Activated CD4-positive, CD25-positive, alpha-beta regulatory T cell treated with anti-CD3 and anti-CD28 coated beads, Interleukin-2, amount 50 U/mL, for 72 hours (primary cell): ENCODE measurements around the gene QKI.
"Not testable (repeated sequence)": the region's sequence is repeated elsewhere in the genome, so short reads cannot be mapped to it uniquely, and the experiment has no call there.

Experiments used
- DNase-seq: peaks from one replicate; pipeline ENCODE4 v3.0.0; 2021

Gene QKI

DNA sequence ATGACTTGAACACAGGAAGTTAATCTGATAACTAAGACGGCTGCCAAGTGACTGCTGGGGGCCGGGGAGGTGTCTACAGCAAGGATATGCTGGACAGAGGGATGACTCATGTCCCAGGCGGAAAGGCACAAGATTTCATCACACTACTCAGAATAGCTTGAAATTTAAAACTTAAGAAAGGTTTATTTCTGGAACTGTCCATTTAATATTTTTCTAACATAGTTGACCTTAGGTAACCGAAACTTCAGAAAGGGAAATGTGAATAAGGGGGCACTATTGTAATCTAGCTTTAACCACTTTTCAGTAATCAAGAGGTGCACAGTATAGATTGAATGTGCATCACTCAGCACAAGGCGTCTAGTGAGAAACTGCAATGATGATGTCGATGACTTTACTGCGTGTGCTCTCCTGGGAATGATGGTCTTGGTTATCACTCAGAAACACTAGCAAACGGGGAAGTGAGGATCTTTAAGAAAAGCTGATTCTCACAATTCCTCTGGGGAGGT lies 171.5 kb downstream of the QKI start:
- DNase-seq = no peak

DNA sequence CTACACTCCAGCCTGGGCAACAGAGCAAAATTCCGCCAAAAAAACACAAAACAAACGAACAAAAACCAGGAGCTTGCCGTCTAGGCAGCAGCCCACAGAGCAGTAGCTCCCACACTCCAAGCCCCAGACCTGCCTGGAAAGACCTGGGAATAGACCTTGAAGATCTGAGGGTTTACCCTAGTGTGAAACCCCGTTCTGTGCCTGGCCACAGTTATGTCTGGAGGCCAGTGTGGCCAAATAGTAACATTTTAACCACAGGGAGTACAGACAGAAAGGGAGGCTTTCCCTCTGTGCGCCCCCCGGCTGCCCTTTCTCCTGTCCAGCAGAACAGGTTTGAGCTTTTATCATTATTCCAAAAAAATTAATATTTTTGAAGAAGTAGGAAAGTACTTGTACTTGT lies 172.4 kb downstream of the QKI start:
- no peak for DNase-seq

DNA sequence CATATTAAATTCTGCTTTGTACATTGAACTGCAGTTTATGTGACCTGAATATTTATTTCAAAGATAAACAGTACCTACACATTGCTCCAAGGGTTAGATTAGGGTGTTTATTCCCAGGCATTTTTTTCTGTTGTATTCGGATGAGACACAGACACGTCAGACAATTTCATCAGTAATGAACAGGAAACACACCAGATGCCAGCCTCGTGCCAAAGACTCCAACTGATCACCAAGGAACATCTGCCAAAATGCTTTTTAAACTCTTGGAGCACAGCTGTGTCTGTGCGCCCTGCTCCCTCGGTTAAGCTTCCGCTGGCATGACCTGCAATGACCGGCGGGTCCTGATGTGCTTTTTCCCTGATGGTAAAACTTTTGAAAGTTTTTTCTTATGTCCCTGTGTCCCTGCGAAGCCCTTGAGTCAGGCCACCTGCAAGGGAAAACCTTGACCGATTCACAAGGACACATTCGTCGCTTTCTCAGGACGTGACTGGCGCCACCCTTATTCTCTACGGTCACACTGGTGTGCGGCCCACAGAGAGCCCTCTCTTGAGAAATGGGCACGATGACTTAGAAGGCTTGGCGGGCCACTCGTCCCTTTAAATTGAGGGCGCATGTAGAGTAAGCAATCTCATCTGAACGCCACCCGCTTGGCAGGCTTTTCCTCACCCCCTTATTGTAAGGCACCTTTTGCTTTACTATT lies 173.9 kb downstream of the QKI start:
- no peak for DNase-seq

DNA sequence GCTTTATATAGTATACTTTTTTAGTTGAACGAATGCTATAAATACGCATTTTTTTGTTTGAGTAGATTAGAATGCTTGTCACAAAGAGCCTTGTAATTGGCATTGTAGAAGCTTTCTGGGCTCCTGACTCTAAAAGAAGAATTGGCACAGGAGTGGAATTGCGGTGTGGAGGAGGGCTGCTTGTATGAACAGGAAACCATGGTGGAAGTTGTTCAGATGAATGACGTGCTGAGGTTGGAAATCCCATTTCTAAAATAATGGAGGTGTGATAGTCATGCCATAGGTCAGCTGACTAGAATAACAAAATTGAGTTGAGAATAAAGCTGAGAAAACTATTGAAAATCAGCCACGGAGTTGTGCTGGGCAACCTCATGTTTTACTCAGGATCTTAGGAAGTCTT lies 174.9 kb downstream of the QKI start:
- no peak for DNase-seq

DNA sequence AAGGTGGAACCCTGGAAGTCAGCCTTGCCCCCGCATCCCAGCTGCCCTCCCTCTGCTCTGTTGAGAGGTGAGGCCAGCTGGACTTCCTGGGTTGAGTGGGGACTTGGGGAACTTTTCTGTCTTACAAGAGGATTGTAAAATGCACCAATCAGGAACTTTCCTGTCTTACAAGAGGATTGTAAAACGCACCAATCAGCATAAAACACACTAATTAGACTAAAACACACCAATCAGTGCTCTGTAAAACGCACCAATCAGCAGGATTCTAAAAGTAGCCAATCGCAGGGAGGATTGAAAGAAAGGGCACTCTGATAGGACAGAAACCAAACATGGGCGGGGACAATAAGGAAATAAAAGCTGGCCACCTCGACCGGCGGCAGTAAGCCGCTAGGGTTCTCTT lies 175.6 kb downstream of the QKI start:
- DNase-seq = not testable (repeated sequence)

DNA sequence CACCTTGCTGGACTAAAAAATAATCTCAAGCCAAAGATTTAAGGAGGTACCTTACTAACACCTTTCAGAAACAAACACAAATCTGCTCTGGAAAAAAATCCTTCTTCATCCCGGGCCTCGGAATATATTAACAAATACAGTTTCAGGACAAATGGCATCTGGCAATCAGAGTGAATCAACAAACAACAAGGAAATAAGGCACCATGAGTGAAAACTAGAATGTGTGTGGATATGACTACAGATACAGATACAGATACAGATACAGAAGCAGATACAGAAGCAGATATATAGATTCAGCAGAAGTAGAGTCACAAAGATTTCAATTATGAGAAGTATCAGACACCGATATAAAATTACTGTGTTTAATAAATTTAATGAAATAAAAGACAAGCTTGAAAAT lies 178.4 kb downstream of the QKI start:
- DNase-seq = no peak

DNA sequence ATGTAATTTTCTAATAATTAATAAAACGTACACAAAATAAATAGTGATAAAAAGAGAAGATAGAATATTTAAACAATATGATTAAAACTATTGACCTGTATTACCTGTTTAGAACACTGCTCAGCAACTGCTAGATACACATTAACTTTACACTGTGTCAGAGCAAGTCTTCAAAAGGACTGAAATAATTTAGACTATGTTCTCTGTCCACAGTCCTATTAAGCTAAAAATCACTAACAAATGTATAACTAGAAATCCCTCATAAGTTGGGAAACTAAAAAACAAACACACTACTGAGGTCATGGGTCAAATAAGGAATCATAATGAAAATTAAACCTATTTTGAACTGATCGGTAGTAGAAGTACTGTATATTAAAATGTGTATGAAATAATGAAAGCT lies 181.7 kb downstream of the QKI start:
- no peak for DNase-seq

DNA sequence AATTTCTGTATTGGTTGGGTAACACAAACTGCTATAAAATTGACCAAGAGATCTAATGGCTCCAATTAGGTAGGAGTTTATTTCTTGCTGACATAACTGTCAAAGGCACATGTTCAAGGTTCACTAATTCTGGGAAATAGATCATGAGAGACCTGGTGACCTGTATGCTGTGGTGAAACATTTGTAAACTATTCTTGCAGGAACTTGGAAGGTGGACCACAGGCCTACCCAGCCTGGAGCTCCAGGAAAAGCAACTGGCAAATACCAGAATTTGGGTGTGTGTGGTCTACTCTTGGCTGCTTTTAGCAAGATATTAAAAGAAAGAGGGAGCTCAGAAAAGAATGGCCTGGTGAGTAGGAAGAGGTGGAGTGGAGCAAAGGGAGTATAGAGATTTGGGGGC lies 184.6 kb downstream of the QKI start:
- no peak for DNase-seq

DNA sequence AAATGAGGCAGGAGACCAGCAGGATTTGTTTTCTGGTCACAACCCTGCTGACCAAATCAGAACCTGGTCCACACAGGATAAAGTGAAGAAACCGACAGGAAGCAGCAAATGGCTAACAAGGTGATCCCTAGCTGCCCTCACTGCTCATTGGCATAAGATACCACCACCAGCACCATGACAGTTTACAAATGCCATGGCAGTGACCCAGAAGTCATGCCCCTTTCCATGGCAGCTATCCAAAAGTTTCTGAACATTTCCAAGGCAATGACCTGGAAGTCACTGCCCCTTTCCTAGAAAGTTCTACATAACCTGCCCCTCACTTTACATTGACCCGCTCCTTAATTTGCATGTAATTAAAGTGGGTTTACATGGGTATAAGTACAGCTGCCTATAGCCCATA lies 185.2 kb downstream of the QKI start:
- DNase-seq = no peak

DNA sequence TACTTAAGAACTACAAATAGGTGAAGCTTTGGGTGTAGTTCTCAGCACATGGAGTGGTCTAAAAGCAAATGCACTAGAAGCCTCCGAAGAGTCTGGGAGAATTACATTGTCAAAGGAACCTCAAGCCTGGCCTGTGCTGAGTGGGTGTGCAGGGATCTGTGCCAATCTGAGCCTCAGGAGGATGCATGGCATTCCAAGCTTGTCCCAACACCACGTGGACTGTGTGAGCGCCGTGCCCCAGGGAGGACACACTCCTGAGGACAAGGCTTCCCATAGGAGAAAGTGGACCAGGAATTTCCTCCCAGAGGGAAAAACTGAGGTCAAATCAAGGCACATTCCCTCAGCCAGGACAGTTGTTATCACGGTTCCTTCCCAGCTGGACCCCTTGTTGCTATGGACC lies 185.8 kb downstream of the QKI start:
- DNase-seq = no peak

DNA sequence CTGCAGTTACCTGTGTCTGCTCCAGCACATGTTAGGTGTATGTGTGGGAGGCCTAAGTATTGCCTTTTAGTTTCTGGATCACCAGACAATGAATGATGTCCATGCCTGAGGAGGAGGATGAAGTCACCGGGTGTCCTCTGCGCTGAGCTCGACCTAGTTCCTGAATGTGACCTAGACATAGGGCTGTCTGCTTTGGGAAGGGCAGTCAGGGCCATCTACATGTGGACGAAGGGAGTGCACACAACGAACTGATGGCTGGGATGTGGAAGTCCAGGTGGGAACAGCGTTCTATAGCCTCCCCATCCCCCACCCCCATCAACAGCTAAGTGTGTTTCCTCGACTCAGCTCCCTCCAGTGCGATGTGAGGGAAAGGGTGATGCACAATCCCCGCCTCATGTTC lies 186.3 kb downstream of the QKI start:
- DNase-seq = no peak

DNA sequence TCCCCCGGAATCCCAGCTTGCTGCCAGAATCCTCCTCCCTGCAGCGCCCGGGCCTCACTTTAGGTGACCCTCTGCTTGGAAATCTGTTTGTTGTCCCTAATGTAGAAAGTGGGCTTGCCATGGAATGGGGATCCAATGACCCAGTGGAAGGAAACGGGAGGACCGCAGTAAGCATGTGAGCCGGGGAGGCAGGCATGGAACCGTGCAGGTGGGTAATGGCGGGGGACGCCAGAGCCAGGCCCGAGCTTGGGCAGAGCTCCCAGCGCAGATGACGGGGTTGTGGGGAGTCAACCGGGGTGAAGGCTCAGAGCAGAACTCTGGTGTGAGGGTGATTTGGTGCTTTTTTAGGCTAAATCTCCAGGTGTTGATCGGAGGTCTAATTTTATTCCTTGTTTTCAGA lies 188.3 kb downstream of the QKI start:
- no peak for DNase-seq

DNA sequence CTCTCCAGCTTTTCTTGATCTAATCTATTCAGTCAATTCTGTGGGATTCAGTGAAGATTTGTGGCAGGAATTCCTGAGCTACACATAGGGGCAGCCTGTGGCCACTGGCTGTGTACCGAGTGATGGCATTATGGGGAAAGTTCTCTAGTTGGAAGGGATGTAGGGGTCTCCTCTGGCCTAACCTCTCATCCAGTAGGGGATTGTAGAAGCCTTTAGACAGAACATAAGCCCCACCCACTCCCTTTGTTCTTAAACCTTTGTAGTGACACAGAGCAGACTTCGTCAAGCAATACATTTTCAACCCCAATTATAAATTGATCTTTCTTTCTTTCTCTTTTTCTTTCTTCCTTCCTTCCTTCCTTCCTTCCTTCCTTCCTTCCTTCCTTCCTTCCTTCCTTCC lies 188.9 kb downstream of the QKI start:
- no peak for DNase-seq

DNA sequence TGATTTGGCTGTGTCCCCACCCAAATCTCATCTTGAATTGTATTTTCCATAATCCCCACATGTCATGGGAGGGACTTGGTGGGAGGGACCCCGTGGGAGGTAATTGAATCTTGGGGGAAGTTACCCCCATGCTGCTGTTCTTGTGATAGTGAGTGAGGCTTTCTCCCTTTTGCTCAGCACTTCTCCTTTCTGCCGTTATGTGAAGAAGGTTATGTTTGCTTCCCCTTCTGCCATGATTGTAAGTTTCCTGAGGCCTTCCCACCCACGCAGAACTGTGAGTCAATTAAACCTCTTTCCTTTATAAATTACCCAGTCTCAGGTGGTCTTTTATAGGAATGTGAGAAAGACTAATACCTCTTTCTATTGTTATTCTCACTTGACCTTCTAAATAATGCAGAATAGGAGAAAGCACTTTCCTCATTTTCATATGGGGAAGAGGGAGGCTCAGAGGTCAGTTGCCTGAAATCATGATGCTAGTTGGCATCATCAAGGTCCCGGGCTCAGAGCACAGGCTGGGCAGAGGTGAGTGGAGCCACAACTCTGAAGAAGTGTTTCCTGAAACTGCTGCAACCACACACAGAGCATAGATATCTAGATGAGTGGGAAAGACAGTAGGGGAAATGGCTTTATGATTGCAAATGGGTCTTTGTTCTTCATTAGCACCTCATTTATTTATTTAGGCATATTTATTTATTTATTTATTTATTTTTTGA lies 191.0 kb downstream of the QKI start:
- DNase-seq = no peak

DNA sequence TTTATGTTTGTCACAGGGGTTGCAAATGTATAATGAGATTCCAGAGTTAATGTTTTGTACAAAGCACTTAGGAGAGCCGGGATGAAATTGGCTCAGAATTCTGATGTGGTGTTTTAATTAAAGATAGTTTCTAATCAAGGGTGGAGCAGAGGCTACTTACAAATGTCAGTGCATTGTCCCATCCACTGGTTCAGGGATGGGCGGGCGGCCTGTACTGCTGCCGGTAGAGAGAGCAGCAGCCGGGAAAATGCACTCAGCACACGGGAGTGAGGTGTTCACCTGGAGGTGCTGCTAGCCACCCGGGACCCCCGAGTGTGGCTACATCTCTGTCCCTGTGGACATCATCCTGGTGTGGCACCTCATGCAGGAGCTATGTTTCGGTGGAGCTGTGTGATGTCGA lies 193.3 kb downstream of the QKI start:
- no peak for DNase-seq

DNA sequence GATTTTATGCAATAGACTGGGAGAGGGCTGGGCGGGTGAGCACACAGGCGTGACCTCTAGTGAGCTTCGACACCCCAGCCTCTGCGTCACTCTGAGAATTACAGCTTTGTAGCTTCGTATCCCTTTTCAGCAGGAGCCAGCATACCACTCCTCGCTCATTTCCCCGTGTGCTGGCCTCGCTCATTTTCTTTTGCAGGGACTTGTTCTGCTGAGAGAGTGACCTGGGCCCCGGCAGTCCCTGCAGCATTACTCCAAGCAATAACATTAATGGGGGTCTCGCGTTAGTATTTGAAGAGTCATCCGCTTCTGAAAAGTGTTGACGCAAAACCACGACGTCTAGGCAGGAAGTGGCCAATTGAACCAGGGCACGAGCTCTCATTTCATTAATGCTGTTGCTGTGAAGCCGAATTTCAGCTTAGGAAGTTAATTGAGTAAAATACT lies 193.7 kb downstream of the QKI start:
- no peak for DNase-seq

DNA sequence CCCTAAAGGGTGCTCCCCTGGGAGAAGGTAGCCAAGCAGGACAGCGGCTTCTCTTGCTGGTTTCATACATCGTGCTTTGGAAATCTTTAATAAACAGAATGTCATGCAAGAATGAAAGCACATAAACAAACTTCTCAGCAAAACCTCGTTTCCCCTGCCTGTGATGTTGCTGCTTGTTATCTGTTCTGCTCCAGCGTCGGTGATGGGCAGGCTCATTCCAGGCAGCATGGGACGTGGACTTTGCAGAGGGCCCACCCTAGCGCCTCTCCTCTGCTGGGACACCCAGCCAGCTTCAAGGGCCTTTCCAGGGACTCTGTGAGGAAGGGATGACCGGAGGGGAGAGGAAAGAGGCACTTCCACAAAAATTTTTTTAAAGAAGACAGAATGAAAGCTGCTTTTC lies 197.7 kb downstream of the QKI start:
- no peak for DNase-seq

DNA sequence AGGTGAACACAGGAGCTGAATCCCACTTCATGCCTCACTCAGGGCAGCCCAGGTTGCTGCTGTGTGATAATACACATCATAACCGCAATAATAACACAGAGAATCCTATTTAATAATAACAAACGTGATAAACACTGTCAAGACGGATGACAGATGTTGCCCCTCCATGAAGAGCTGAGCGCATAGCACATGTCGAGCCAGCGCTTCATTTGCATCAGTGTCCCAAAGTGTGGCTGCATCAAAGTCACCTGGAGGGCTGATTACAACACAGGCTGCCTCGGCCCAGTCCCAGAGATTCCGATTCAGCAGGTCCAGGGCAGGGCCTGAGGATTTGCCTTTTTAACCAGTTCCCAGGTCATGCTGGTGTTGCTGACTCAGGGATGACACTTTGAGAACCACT lies 198.5 kb downstream of the QKI start:
- no peak for DNase-seq

DNA sequence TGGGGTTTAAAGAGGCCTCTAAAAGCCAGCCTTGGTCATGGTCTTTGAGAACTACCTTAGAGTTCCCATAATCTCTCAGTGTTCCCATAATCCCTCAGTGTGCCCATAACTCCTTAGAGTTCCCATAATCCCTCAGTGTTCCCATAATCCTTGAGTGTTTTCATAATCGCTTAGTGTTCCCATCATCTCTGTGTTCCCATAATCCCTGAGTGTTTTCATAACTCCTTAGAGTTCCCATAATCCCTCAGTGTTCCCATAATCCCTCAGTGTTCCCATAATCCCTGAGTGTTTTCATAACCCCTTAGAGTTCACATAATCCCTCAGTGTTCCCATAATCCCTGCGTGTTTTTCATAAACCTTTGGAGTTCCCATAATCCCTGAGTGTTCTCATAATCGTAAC lies 199.2 kb downstream of the QKI start:
- no peak for DNase-seq

DNA sequence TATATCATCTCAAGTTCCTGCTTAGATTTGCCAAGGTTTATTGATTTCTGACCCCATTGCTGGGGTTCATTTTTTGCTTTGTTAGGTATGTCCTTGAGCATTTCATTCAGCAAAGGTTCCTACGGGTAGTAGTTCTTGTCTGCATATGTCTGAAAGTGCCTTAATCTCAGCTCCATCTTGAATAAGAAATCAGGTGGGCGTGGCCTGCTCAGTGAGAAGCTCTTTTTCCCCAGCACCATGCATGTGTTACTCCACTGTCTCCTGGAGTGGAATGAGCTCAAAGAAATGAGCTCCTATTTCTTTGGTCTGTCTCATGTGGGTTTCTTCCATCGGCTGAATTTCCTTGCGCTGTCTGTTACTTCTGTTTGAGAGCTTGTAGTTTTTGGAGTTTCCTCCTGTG lies 201.9 kb downstream of the QKI start:
- no peak for DNase-seq

DNA sequence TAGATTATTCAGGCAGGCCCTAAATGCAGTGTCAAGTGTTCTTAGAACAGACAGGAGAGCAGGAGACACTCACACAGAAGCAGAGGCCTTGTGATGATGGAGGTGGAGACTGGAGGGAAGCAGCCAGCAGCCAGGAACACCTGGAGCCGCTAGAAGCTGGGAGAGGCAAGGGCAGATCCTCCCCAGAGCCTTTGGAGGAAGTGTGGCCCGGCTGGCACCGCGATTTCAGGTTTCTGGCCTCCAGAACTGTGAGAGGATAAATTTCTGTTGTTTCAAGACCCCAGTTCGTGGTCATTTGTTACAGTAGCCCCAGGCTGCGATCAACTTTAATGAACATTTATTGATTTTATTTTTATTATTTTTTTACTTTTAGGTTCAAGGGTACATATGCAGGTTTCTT lies 203.0 kb downstream of the QKI start:
- no peak for DNase-seq

DNA sequence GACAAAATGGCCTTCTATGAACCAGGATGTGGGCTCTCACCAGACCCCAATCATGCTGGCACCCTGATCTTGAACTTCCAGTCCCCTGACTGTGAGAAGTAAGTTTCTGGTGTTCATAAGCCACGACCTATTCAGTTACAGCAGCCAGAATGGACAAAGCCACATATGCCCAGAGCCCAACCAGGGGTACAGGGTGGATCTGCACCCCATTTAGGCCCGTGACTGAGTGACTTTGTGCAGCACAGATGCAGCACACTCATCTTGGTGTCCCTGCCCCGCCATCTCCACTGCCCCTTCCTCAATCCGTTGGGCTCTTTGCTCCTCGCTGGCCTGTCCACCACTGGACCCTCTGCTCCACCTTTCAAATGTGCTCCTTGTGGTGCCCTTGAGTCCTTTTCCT lies 205.6 kb downstream of the QKI start:
- no peak for DNase-seq

DNA sequence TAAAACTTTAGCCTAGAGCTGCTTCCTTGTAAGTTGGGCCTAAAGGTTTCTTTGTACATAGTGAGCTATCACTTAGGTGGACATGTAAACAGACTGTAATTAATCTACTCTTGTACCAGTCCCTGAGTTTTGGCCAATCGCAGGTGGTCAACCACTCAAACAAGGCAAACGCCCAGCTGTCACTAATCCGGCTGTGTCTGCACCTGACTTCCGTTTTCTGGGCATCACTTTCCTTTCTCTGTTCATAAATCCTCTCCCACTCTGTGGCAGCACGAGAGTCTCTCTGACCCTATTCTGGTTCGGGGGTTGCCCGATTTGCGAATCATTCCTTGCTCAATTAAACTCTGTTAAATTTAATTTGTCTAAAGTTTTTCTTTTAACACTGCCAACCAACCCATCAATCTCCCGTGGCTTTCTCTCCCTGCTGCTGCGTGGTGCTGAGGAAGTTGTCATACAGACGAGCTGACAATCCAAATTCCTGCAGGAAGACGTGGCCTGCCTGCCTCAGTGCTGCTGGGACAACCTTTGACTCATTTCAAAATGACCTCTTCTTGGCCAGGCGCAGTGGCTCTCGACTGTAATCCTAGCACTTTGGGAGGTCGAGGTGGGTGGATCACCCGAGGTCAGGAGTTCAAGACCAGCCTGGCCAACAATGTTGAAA lies 206.3 kb downstream of the QKI start:
- no peak for DNase-seq

DNA sequence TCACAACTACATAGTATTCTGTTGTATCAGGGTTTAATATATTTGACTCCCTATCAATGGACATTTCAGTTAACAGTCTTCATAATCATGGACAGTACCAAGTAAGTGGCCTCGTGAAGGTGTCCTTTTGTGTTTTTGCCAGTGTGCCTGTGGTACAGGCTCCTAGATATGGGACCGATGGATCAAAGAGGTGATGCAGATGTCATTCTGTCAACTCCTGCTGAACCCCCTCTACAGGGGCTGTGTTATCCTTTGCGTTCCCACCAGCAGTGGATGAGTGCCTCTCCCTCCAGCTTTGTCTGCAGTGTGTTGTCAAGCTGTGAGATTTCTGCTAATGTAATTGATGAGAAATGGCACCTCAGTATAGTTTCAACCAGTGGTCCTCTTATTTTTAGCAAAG lies 210.7 kb downstream of the QKI start:
- no peak for DNase-seq
